Activated CD4-positive, alpha-beta T cell treated with anti-CD3 and anti-CD28 coated beads, Interleukin-2, Interleukin-6, amounts not matched to agents 100 ng/mL and 50 ng/mL, durations not matched to agents 16 hours and 8 hours (primary cell): ENCODE results near the gene INTS3.
"Not testable (repeated sequence)": the region's sequence is repeated elsewhere in the genome, so short reads cannot be mapped to it uniquely, and the experiment has no call there.

Source experiments
- DNase-seq: peaks from one replicate; pipeline ENCODE4 v3.0.0-alpha.2; 2020

Gene INTS3

GRCh38 chr1:153699768-153700167 is 28.1 kb upstream of the INTS3 start:
- no peak for DNase-seq

- DNase-seq: no peak
These were observed 22.4 kb upstream of the INTS3 start for GRCh38 chr1:153705484-153705883.

- no peak for DNase-seq
These were observed 16.8 kb upstream of the INTS3 start for GRCh38 chr1:153711026-153711425.

- not testable (repeated sequence) for DNase-seq
These were observed 11.6 kb upstream of the INTS3 start for GRCh38 chr1:153716211-153716610.

GRCh38 chr1:153717330-153717729 is 10.5 kb upstream of the INTS3 start:
- peak; percentile 48 for DNase-seq

- DNase-seq: no peak
These were observed 4.2 kb upstream of the INTS3 start for GRCh38 chr1:153723687-153724086.

- not testable (repeated sequence) for DNase-seq
These were observed 3.2 kb upstream of the INTS3 start for GRCh38 chr1:153724634-153725033.

GRCh38 chr1:153728305-153729066 is 636 bp downstream of the INTS3 start:
- DNase-seq: peak; percentile 27

- no peak for DNase-seq
These were observed 2.7 kb downstream of the INTS3 start for GRCh38 chr1:153730468-153730988.

- DNase-seq: no peak
These were observed 6.1 kb downstream of the INTS3 start for GRCh38 chr1:153733970-153734369.

- DNase-seq: no peak
These were observed 6.7 kb downstream of the INTS3 start for GRCh38 chr1:153734396-153735089.

- DNase-seq: no peak
These were observed 7.2 kb downstream of the INTS3 start for GRCh38 chr1:153735090-153735420.

- no peak for DNase-seq
These were observed 14.1 kb downstream of the INTS3 start for GRCh38 chr1:153741986-153742385.

- DNase-seq: no peak
These were observed 14.7 kb downstream of the INTS3 start for GRCh38 chr1:153742411-153743142.

GRCh38 chr1:153745417-153745816 is 17.6 kb downstream of the INTS3 start:
- no peak for DNase-seq

GRCh38 chr1:153746174-153746573 is 18.3 kb downstream of the INTS3 start:
- DNase-seq: no peak

GRCh38 chr1:153748903-153749302 is 21.1 kb downstream of the INTS3 start:
- DNase-seq: no peak

GRCh38 chr1:153749408-153750005 is 21.7 kb downstream of the INTS3 start:
- peak; percentile 87 for DNase-seq

- no peak for DNase-seq
These were observed 22.5 kb downstream of the INTS3 start for GRCh38 chr1:153750026-153750995.

GRCh38 chr1:153752072-153752471 is 24.2 kb downstream of the INTS3 start:
- no peak for DNase-seq

- no peak for DNase-seq
These were observed 24.8 kb downstream of the INTS3 start for GRCh38 chr1:153752571-153753195.
